CMK (cell line): ENCODE measurements around the gene AGAP1.
"Not testable (repeated sequence)": the region's sequence is repeated elsewhere in the genome, so short reads cannot be mapped to it uniquely, and the experiment has no call there.

Experiments
- DNase-seq: peaks from one replicate; pipeline ENCODE4 v3.0.0-alpha.2; 2010; ENCODE audit warnings: low read depth

The AGAP1 gene

DNA sequence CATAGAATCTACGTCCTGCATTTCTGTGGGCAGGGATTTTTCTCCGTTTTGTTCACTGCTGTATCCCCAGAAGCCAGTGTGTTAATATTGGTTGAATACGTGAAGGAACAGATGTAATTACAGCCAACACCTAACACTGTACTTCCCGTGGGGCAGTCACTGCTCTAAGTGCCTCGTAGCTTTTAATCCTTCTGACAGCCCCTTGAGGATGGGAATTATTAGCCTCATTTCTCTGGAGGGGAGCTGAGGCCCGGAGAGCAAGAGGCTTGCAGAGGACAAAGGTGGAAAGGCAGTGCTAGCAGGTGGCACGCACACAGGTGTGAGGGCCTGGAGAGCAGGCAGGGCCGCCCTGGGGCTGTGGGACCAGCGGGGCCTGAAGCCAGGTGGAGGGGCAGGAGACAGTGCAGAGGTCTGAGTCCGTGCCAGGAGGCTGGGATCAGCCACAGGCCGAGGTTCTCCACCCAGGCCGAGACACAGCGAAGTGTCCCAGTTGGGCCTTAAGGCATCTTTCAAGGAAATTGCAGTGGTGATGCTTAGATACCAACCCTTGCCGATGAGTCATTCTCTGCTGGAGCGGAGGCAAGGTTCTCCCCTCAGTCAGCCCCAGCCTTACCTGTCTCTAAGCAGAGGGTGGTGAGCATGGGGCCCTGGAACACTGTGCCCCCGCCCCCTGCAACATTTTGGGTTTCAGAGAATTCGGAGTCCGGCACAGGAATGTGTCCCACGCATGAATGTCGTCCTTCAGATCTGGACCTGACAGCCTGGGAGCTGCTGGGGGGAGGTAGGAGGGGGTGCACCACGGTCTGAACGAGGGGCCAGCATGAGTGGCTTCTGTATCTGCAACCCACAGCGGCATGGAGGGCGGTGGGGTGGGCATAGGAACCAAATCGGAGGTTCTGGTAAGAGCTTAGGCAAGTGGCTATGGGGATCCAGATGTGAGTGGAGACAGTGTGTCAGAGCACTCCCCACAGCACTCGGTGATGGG is 551.7 kb downstream of the AGAP1 start:
- DNase-seq = no peak

DNA sequence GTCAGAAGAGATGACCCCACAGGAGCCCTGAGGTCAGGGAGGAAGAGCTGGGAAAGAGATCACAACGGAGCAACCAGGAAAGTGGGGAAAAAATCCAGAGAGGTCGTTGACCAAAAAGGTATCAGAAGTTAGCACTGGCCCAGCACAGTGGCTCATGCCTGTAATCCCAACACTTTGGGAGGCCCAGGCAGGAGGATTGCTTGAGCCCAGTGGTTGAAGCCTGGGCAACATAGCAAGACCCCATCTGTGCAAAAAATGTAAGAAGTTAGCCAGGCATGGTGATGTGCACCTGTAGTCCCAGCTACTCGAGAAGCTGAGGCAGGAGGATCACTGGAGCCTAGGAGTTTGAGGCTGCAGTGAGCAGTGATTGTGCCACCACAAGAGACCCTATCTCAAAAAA is 552.9 kb downstream of the AGAP1 start:
- no peak for DNase-seq

DNA sequence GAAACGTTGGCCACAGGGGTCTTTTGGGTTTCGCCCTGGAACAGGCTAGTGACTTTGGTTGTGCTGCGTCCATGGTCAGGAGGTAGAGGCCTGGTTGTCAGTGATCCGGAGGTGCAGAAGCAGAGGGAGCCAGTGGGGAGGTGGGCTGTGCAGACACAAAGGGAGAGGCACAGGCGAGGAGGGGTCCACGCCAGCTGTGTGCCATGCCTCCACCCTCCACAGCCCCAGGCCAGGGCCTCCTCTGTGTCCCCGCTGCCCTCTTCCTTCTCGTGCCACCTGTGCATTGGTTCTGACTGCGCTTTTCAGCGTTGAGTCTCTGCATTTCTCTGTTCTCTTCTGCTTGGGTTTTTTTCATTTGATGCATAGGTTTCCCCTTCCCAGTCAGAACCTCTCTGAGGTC is 553.3 kb downstream of the AGAP1 start:
- DNase-seq = no peak

DNA sequence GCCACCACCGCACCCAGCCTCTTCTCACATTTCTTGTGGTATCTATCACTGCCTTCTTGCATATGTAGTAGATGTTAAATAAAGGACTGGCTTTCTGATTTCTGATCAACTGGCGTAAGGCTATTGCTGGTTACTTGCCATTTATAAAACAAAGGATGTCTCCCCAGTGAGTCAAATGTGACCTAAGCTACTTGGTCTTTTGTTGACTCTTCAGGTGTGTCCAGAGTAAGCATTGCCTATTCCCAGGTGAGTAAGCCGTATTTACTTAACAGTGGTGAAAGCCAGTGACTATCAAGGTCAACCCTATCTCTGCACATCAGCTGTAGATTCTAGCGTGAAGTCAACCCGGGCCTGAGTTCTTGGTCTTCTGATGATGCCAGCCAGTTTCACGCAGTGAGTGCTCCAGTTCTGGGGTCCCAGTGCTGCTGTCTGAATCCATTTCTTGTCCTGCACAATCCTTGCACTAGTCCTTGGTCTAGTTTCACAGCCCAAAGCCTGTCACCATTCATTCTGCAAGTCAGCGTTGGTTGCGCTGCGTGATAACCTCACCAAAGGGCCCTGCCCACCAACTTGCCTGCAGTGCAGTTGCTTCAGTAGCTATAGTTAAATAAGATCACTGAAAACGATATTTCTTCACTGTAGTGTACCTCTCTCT is 554.2 kb downstream of the AGAP1 start:
- DNase-seq = no peak

DNA sequence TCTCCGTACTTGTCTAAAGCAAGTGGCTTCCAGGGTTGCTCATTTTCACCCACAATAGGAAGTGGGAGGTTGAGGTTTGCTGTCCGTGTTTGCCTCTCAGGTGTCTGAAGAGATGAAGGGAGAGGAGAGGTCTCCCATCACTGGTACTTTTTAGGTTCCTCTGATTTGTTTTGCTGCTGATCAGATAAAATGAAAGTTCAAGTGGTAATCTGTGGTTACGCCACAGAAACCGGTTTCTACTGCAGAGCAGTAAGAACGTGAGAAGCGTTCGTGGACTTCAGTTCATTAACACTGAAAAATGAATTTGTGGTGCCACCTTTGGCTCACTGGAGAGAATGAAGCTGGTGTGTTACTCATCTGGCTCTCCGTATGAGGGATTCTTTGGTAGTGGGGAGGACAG is 556.1 kb downstream of the AGAP1 start:
- DNase-seq = no peak

DNA sequence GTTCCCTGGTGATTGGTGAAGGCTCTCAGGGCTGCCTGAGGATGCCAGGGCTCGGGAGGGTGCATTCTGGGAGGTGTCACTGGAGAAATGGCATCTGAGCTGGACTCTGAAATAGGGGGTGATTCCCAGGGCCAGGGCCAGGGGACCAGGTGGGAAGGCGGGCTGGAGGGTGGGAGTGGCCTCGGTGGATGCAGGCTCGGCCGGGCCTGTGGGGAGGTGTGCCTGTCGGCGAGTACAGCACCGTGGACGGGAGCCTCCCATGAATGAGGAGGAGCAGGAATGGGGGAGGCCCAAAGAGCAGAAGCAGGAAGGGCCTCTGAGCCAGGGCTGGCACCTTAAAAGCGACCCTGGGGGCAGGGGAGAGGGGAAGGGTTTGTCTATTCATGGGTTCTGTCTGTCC is 557.5 kb downstream of the AGAP1 start:
- DNase-seq = no peak

DNA sequence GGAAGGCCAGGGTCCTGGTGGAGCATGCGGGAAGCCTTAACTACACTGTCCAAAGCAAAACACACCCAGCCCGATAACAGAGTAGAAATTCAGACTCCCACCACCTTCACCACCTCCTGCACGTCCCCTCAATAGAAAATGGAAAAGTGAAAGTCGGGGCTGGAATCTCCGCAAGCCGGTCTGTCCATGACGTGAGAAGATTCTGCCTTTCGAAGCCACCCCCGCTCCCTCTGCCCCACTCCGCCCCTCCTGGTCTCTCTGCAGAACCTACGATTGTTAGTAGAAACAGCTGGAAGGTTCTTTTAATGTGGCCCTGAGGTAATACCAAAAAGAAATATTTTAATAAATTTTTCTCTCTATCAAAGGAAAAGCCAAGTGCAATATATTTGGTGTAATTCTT is 558.0 kb downstream of the AGAP1 start:
- DNase-seq = no peak

DNA sequence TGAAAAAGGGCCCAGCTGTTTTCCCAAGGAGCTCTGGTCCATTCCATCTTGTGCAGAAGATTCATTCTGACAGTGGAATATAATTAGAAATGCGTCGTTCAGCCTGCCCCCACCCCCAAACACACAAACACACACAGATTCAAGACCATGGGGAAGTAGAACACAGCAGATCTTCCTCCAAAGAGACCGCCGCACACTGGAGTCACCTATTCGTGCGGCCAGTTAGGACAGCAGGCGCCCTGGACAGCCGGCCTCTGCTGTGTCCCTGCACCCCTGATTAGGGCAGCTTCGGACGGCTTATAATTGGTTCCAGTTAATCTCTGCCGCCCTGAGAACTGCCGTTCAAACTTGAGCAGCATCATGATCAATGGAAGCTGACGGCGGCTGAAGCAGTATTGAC is 558.4 kb downstream of the AGAP1 start:
- DNase-seq = no peak

DNA sequence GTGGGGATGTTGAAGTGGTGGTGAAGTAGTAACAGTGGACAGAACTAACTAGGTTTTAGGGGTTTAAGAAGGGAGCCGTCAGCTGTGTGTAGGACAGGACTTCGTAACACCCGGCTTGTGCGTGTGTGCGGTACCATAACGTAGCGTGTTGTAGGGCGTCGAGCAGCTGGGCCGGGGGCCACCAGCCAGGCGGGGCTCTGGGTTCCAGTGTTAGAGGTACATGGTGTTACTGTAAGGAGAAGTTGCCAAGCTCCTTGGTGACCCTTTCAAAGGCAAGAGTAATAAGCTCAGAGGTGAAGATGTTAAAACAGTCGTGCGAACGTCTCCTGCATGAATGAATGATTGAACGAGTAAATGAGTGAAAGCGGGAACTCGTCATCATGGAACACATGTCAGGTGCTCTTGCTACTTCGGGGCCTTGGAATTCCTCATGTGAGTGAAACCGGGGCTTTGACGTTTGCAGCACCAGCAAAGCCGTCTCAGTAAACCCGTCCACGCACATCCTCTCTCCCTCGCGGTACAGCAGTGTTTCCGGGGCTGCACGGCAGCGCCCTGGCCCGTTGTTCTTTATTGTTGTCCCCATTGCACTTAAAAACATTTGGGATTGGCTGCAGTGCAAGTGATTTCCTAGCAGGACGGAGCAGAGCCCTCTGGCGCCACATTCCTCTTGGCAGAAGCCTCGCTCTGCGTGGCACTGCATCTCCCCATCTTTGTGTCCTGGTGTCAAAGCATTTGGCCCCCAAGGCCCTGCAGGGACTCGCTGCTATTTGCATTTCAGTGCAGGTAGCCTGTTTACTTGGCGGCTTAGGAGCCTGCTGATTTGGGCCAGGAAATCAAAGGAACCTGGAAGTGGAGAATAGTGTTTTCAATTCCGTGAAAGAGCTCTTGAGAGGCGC is 559.3 kb downstream of the AGAP1 start:
- no peak for DNase-seq

DNA sequence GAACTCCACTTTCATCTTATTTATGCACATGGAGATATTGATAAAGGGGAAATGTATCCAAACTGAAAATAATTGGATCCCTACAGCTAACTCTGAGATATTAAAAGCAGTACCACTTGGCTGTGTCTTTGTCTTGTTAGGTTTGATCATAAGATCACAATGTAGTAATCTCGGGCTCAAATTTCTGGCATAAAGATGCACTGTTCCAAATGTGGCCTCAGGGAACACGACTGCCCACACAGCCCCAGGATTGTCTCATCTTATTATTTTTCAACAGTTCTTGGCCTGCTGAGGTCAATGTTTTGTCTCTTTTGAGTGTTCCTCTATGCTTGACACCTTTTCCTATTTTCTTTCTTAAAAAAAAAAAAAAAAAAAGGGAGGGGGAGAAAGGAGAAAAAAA is 560.3 kb downstream of the AGAP1 start:
- no peak for DNase-seq

DNA sequence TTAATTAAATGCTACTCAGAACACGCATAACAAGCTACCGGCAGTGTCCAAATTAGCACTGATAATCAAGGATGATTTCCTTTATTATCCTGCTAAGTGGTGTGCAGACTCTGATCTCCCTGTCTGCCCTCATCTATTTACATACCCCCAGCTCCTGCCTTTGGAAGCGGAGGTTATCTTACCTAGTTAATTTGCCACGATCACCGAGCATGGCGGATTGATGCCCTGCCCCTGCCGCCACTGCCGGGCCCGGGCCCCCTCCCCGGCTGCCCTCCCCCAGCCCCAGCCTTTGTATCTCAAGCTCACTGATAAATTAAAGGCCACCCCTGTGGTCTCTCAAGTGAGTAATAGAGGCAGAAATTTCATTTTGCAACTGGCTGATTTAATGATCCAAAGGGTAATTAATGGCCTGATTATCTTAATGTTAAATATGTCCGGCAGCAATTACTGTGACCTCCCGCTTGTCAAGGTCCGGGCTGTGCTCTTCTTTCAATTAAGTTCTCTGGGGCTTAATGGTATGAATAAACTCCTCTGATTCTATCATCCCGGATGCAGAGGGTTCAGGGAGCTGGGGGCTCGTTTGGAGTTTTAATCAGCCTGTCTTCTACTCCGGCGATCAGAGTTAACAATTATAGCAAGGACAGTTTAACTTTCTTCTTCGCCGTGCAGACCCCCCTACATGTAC is 560.9 kb downstream of the AGAP1 start:
- no peak for DNase-seq

DNA sequence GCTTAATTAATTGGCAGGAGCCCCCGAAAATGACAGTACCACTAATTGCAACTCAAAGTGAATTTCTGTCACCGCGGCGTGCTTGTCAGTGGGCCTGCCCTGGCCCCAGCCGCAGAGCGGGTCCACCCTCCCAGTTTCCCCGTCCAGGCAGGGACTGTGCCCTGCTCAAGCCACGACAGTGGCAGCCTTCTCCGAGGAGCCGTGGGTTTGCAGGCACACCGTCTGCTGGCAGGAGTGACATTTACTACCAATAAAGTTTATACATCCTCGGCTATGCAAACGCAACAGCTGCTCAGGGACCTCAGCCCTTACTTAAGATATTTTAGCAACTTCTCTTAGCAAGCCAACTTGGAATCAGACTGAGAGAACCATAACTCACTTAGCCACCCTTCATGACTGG is 561.6 kb downstream of the AGAP1 start:
- no peak for DNase-seq

DNA sequence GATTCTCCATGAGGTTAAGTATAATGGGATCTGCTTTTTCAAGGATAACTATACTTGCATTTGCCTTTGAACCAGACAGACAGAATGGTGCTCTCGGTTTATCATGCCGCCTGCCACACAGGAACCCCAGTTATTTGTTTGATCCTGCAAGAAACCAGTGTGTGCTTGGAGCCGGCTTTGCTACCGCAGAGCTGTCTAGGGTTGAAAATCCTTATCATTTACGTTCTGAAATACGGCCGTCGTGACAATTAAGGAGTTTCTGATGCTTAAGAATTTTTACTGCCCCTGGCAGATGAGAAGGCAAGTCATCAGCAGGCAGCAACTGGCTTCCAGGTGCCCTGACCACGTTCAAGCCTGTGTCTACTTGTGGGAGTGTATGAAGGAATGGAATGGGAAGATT is 562.3 kb downstream of the AGAP1 start:
- DNase-seq = no peak

DNA sequence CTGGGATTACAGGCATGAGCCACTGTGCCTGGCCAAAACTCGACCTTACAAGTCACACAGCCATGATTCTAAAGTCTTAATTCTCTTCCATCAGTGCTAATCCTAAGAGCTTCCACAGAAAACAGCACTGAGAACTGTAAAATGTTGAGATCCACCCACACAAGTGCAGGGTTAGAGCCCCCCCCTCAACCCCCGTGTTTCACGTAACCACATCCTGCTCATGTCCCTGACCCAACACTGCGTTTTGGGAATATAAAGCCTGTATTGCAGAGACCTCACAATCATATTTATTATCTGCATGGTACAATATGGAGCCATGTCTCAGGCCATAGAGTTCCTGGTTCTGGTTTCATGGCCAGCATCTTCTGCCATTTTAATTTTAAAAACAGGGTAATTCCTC is 563.5 kb downstream of the AGAP1 start:
- DNase-seq = no peak

DNA sequence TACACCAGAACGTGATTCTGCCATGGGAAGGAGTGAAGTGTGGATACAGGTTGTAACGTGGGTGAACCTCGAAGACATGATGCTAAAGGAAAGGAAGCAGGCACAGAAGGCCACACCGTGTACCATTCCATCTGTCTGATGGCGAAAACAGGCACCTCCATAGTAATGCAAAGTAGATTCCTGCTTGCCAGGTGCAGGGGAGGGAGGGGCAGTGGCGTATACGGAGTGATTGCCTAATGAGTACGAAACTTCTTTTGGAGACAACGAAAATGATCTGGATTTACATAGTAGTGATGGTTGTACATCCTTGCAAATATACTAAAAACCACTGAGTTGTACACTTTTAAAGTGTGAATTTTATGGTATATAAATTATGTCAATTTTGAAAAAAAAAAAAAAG is 567.7 kb downstream of the AGAP1 start:
- DNase-seq = no peak

DNA sequence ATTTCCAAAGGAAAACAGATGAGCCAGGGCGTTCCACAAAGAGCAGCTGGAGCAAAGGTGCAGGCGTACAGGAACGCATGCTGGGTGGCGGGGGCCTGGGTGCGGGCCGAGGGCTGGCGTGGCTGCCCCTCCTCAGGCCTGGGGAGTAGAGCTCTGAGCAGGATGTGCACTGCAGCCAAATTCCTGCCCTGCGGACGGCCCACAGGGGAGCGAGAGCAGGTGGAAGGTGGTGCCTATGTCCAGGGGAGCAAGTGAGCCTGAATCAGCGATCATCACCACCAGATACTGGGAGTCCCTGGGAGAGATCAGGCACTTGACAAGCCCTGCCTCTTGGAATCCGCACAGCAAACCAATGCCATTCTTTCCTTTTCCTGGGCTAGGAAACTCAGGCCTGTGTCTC is 568.1 kb downstream of the AGAP1 start:
- no peak for DNase-seq

DNA sequence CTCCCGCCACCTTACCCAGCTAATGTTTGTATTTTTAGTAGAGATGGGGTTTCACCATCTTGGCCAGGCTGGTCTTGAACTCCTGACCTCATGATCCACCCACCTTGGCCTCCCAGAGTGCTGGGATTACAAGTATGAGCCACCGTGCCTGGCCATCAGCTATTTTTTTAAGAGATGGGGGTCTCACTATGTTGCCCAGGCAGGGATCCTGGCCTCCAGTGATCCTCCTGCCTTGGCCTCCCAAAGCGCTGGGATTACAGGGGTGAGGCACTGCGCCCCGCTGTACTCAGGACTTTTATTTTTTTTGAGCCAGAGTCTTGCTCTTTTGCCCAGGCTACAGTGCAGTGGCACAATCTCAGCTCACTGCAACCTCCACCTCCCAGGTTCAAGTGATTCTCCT is 569.0 kb downstream of the AGAP1 start:
- not testable (repeated sequence) for DNase-seq

DNA sequence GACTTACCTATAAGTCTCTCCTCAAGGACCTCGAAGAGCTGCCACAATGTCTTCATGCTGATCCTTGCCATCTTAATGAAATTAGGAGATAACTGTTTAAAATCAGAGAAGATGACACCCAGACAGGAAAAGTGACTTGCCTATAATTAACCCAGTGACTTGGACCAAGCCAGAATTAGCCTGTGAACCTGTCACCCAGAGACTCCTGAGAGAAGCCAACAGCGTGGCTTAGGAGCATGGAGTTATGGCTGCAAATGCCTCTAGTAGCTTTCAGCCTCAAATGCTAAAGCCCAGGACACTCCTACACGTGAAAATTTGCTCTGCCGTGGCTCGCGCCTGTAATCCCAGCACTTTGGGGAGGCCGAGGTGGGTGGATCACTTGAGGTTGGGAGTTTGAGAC is 570.2 kb downstream of the AGAP1 start:
- DNase-seq = no peak

DNA sequence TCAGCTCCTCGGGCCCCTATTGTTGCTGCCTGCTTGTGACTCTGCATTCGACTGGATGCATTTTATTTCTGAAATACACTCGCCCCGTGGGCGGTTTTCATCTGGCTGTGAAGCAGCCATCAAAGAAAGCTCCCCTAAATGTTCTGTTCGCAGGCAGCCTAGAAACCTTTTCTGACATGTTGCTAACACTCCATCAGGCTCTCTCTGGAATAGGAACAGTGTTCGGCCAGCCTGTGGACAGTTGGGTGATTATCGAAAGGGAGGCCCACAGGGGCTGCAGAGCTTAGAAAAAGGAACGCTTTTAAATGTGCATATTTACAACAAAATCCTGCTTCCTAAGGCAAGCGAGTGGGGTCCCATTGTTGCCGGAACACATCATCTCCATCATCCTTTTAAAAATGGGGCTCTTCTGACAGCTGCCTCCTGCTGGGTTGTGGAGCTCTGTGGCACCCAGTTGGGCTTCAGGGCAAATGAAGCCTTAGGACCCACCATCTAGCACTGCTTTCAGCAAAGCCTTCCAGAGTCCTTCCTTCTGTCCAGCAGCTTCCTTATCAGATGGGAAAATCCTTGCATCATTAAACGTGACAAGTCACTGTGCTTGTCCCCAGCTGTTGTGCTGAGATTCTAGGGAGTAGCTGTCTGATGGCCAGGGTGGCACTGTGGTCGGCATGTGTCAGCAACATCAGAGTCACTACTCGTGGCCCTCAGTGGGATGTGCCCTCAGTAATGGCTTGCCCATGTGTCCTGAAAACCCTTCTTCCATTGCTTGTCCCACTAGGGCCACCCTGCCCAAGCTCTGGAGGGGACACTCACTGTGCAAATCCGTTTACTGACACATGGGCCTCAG is 571.7 kb downstream of the AGAP1 start:
- no peak for DNase-seq

DNA sequence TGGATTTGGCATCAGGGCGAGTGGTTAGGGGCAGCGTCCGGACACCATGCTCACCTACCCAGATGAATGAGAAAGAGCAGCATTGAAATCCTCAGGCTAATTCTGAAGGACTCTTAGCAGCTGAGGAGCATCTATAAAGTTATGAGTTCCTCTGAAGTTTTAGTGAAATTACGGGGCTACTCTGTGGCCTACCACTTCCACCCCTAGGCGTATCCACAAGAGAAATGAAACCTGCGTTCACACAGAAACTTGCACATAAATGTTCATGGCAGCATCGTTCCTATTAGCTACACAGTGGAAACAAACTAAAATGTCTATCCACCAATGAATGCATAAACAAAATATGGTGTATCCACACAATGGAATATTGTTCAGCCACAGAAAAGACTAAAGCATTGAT is 576.4 kb downstream of the AGAP1 start:
- DNase-seq = no peak

DNA sequence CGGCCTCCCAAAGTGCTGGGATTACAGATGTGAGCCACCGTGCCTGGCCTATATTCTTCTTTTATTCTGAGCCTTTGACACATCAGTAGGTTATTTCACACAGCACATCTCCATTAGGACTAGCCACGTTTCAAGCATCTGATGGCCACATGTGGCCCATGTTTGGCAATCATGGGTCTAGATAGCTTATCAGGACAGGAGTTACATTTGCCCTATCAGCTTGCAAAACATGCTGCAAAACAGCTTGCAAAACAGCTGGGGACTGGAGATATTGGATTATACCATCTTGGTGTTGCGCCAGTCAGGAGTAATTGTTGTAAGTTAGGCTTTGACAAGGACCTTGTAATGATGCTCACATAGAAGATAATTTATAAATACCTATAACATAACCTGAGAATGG is 579.4 kb downstream of the AGAP1 start:
- DNase-seq = peak; percentile 31
